ENCODE data around the gene IRF2. TPM values are rescaled to one million over a fixed set of nuclear protein-coding genes. Genes with fewer than 3 reads are reported as not detected.

IRF2 gene
- total RNA-seq, 4 donors from 2014 or later, result 32.3 to 50.1 (median 36.4) TPM

- WGBS, result 92% methylated on average over 7 of the region's 7 CpGs
Measured at GRCh38 chr4:184356366-184356765, 118.0 kb downstream of the IRF2 start.

GRCh38 chr4:184355857-184356256 is 118.5 kb downstream of the IRF2 start:
- peaks cover 13 to 16% (median 15%) of the 10 kb centered on the region in 4 donors for H3K4me1 ChIP-seq
- DNase-seq (ENCODE audit: extremely low spot score), result no peak
- H3K27ac ChIP-seq (replicated peaks in 1 of 4), result peak overlapping the region; percentile 18 to 43 (median 41)
- intact Hi-C loops (cut with DNase I), result no loop called here
- TF ChIP-seq POLR2A (IDR thresholded peaks at IDR 0.05; ENCODE audit: low read depth) (no peak), CTCF (IDR thresholded peaks at IDR 0.05) (no peak), EP300 (IDR thresholded peaks at IDR 0.05) (no peak)
- H3K27me3 ChIP-seq, result no peaks in the 10 kb centered on the region
- WGBS, result 82% methylated on average over 5 of the region's 5 CpGs
- H3K36me3 ChIP-seq, result no peaks in the 10 kb centered on the region
- H3K4me3 ChIP-seq, result no peak overlapping the region
- peaks cover 0 to 4% (median 0%) of the 10 kb centered on the region in 4 donors for H3K9me3 ChIP-seq

More at GRCh38 chr4:184356366-184356765, 118.0 kb downstream of the IRF2 start:
- no peak for TF ChIP-seq POLR2A (IDR thresholded peaks at IDR 0.05; ENCODE audit: low read depth)
- no peak for TF ChIP-seq POLR2AphosphoS5 (IDR thresholded peaks at IDR 0.05)
- intact Hi-C loops (cut with DNase I), result no loop called here
- Histone ChIP-seq H3K4me3 (no peak overlapping the region), H3K36me3 (no peaks in the 10 kb centered on the region), H3K27me3 (no peaks in the 10 kb centered on the region), H3K4me1 (peaks cover 15 to 16% (median 16%) of the 10 kb centered on the region in 4 donors), H3K27ac (replicated peaks in 1 of 4) (no peak overlapping the region), H3K9me3 (peaks cover 0 to 4% (median 0%) of the 10 kb centered on the region in 4 donors)
- DNase-seq (ENCODE audit: extremely low spot score), result no peak

DNA sequence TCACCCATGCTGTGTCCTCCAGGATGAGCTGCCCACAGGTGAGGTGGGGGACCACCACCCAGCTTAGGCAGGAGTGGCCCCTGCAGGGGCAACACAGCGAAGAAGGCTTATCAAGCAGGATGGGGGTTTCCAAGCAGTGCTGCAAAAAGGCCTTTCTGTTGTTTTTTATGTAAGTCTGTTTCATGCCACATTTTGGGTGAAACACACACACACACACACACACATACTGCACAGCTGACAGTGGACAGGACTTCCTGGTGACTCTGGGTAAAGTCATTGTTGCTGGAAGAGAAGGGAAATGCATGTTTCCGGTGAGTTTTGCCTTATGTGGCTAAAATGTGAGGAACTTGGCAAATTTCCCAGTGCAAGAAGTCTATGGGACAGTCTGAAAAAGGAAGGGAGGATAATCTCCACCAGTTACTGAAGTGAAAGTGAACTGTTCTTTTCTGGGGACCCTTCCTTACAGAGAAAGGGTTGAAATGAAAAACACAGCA is 119.2 kb downstream of the IRF2 start:
- TF ChIP-seq POLR2A (IDR thresholded peaks at IDR 0.05; ENCODE audit: low read depth) (no peak), POLR2AphosphoS5 (IDR thresholded peaks at IDR 0.05) (peak; percentile 73 to 79)
- H3K9me3 ChIP-seq, result peaks cover 0 to 4% (median 0%) of the 10 kb centered on the region in 4 donors
- H3K36me3 ChIP-seq, result no peaks in the 10 kb centered on the region
- H3K4me3 ChIP-seq, result no peak overlapping the region
- intact Hi-C loops (cut with DNase I), result no loop called here
- no peaks in the 10 kb centered on the region for H3K27me3 ChIP-seq
- DNase-seq (ENCODE audit: extremely low spot score), result no peak
- H3K4me1 ChIP-seq, result peaks cover 13 to 16% (median 15%) of the 10 kb centered on the region in 4 donors
- WGBS, result 25% methylated on average over 1 of the region's 2 CpGs
- peak overlapping the region; percentile 18 to 61 (median 41) for H3K27ac ChIP-seq (replicated peaks in 1 of 4)

DNA sequence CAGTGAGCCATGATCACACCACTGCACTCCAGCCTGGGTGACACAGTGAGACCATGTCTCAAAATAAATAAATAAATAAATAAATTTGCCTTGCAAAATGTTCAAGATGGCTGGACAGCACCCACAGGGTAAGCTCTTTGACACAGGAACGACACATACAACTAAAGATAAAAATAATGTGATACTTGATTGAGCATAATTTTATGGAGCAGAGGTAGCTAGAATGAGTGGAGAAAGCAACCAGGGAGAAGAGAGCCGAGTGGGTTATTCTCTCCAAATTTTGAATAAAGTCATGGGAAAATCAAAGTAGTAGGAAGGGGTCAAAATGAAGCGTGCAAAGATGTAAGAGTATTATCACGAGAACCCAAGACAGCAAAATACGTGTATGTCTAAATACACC is 121.5 kb downstream of the IRF2 start:
- Histone ChIP-seq H3K4me1 (peaks cover 20 to 27% (median 25%) of the 10 kb centered on the region in 4 donors), H3K4me3 (no peak overlapping the region), H3K27ac (replicated peaks in 1 of 4) (no peak overlapping the region), H3K9me3 (peaks cover 0 to 3% (median 0%) of the 10 kb centered on the region in 4 donors), H3K36me3 (no peaks in the 10 kb centered on the region), H3K27me3 (no peaks in the 10 kb centered on the region)
- DNase-seq (ENCODE audit: extremely low spot score), result no peak
- intact Hi-C loops (cut with DNase I), result no loop called here
- TF ChIP-seq POLR2A (IDR thresholded peaks at IDR 0.05; ENCODE audit: low read depth) (no peak), CTCF (IDR thresholded peaks at IDR 0.05) (no peak), EP300 (IDR thresholded peaks at IDR 0.05) (no peak), POLR2AphosphoS5 (IDR thresholded peaks at IDR 0.05) (no peak)
- 96% methylated on average over 5 of the region's 5 CpGs for WGBS

DNA sequence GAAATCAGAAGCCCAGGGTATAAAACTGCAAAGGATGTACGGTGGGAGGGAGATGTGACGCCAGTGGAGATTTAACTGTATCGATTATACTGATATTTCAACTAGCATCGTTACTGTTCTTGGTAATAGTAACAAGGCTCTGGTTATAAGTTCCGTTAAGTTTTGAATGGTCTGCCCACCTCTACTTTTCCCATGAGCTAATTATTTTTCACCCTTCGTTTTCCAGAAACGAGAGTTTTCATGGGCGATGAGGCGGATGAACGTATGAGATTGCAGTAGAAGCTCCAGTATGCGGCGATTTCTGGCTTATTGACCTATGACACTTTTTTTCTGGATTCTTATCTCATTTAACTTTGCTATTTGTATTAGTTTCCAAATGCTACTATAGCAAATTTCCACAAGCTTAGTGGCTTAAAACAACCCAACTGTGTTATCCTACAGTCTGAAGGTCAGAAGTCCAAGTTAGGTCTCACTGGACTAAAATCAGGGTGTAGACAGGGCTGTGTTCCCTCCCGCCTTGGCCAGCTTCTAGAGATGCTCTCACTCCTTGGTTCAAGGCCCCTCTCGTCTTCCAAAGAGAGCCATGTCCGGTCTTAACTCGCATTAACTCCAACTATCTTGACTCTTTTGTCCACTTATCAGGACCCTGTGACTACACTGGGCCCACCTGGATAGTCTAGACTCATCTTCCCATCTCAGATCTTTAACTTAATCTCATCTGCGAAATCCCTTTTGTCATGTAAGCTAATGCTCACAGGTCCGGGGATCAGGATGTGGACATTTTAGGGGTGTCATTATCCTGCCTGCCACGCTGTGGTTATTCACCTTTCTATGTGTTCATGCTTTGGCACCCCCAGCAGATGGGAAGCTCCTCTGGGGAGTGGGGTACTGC is 122.5 kb downstream of the IRF2 start:
- no peaks in the 10 kb centered on the region for H3K36me3 ChIP-seq
- no peak overlapping the region for H3K27ac ChIP-seq (replicated peaks in 1 of 4)
- intact Hi-C loops (cut with DNase I), result no loop called here
- no peak overlapping the region for H3K4me3 ChIP-seq
- H3K4me1 ChIP-seq, result peaks cover 29 to 34% (median 31%) of the 10 kb centered on the region in 4 donors
- no peak for DNase-seq (ENCODE audit: extremely low spot score)
- no peaks in the 10 kb centered on the region for H3K27me3 ChIP-seq
- TF ChIP-seq POLR2A (IDR thresholded peaks at IDR 0.05; ENCODE audit: low read depth) (no peak), POLR2AphosphoS5 (IDR thresholded peaks at IDR 0.05) (no peak), CTCF (IDR thresholded peaks at IDR 0.05) (no peak), EP300 (IDR thresholded peaks at IDR 0.05) (no peak)
- no peaks in the 10 kb centered on the region for H3K9me3 ChIP-seq
- WGBS, result 96% methylated on average over 19 of the region's 19 CpGs
